ENCODE measurements around the gene SLFN11. TPM values are rescaled to one million over a fixed set of nuclear protein-coding genes. Genes with fewer than 3 reads are reported as not detected.
A peak's percentile ranks its signal among the peaks of the same experiment; 100 is the strongest.

SLFN11 gene
- total RNA-seq, 4 donors from 2014 or later: 46.3 to 55.8 (median 51.1) TPM

- Histone ChIP-seq H3K9me3 (no peaks in the 10 kb centered on the region), H3K27me3 (no peaks in the 10 kb centered on the region), H3K27ac (no peak overlapping the region), H3K4me3 (no peak overlapping the region), H3K4me1 (peaks cover 0 to 24% (median 0%) of the 10 kb centered on the region in 4 donors), H3K36me3 (peaks cover 0 to 76% (median 0%) of the 10 kb centered on the region in 3 donors)
- DNase-seq (ENCODE audit: low spot score in 2 of 2): no peak
- TF ChIP-seq EP300 (IDR thresholded peaks at IDR 0.05): no peak
- 38 to 61% methylated on average over 1 of the region's 1 CpG for WGBS, 2 donors
Observed at GRCh38 chr17:35361027-35361426, 12.4 kb downstream of the SLFN11 start.

GRCh38 chr17:35359398-35359797 lies 14.0 kb downstream of the SLFN11 start:
- Histone ChIP-seq H3K4me3 (no peak overlapping the region), H3K27ac (no peak overlapping the region), H3K9me3 (no peaks in the 10 kb centered on the region), H3K4me1 (peaks cover 0 to 24% (median 0%) of the 10 kb centered on the region in 4 donors), H3K27me3 (no peaks in the 10 kb centered on the region), H3K36me3 (peaks cover 0 to 85% (median 0%) of the 10 kb centered on the region in 3 donors)
- TF ChIP-seq CTCF (IDR thresholded peaks at IDR 0.05) (no peak), EP300 (IDR thresholded peaks at IDR 0.05) (no peak), POLR2A (IDR thresholded peaks at IDR 0.05) (no peak)
- WGBS, 2 donors: 73 to 74% methylated on average over 3 of the region's 3 CpGs
- DNase-seq (ENCODE audit: low spot score in 2 of 2): no peak

- WGBS, 2 donors: 60 to 72% methylated on average over 6 of the region's 6 CpGs
- Histone ChIP-seq H3K27me3 (no peaks in the 10 kb centered on the region), H3K27ac (peak overlapping the region in 1 of 4 donors; percentile 70), H3K4me1 (peaks cover 0 to 32% (median 6%) of the 10 kb centered on the region in 4 donors), H3K9me3 (no peaks in the 10 kb centered on the region), H3K36me3 (peaks cover 0 to 48% (median 0%) of the 10 kb centered on the region in 3 donors), H3K4me3 (no peak overlapping the region)
- no peak for DNase-seq (ENCODE audit: low spot score in 2 of 2)
- no peak for TF ChIP-seq CTCF (IDR thresholded peaks at IDR 0.05)
- no peak for TF ChIP-seq POLR2A (IDR thresholded peaks at IDR 0.05)
Observed at GRCh38 chr17:35352284-35352683, 21.1 kb downstream of the SLFN11 start.

- Histone ChIP-seq H3K9me3 (no peaks in the 10 kb centered on the region), H3K27me3 (no peaks in the 10 kb centered on the region), H3K4me3 (no peak overlapping the region), H3K4me1 (peaks cover 0 to 45% (median 7%) of the 10 kb centered on the region in 4 donors), H3K27ac (peak overlapping the region in 3 of 4 donors; percentile 16 to 41 (median 30)), H3K36me3 (peaks cover 0 to 30% (median 0%) of the 10 kb centered on the region in 3 donors)
- DNase-seq (ENCODE audit: low spot score in 2 of 2): no peak
- TF ChIP-seq EP300 (IDR thresholded peaks at IDR 0.05) (no peak), POLR2A (IDR thresholded peaks at IDR 0.05) (no peak), CTCF (IDR thresholded peaks at IDR 0.05) (no peak)
- 48 to 64% methylated on average over 1 of the region's 1 CpG for WGBS, 2 donors
Observed at GRCh38 chr17:35350493-35350892, 22.9 kb downstream of the SLFN11 start.

- Histone ChIP-seq H3K9me3 (peaks cover 0 to 10% (median 0%) of the 10 kb centered on the region in 4 donors), H3K27ac (peak overlapping the region; percentile 54 to 85 (median 77)), H3K4me3 (peak overlapping the region; percentile 29 to 53 (median 40)), H3K36me3 (no peaks in the 10 kb centered on the region), H3K4me1 (peaks cover 0 to 35% (median 10%) of the 10 kb centered on the region in 4 donors), H3K27me3 (no peaks in the 10 kb centered on the region)
- peak; percentile 31 to 66 for DNase-seq (ENCODE audit: low spot score in 2 of 2)
- 2% methylated on average over 40 of the region's 40 CpGs for WGBS, 2 donors
- TF ChIP-seq EP300 (IDR thresholded peaks at IDR 0.05) (peak in 1 of 2 donors; percentile 73), POLR2A (IDR thresholded peaks at IDR 0.05) (no peak)
Observed at GRCh38 chr17:35345926-35346771, 27.3 kb downstream of the SLFN11 start.

- Histone ChIP-seq H3K27ac (peak overlapping the region; percentile 54 to 85 (median 77)), H3K36me3 (no peaks in the 10 kb centered on the region), H3K9me3 (peaks cover 0 to 16% (median 0%) of the 10 kb centered on the region in 4 donors), H3K4me1 (peaks cover 0 to 29% (median 7%) of the 10 kb centered on the region in 4 donors), H3K27me3 (no peaks in the 10 kb centered on the region), H3K4me3 (peak overlapping the region; percentile 29 to 53 (median 40))
- no peak for DNase-seq (ENCODE audit: low spot score in 2 of 2)
- TF ChIP-seq CTCF (IDR thresholded peaks at IDR 0.05) (no peak), EP300 (IDR thresholded peaks at IDR 0.05) (no peak), POLR2A (IDR thresholded peaks at IDR 0.05) (no peak)
- 16 to 25% methylated on average over 18 to 25 of the region's 25 CpGs for WGBS, 2 donors
Observed at GRCh38 chr17:35345445-35345925, 27.9 kb downstream of the SLFN11 start.
